ENCODE measurements around the gene TMEM117. TPM values are rescaled to one million over a fixed set of nuclear protein-coding genes. Genes with fewer than 3 reads are reported as not detected.
"Not testable (repeated sequence)": the region's sequence is repeated elsewhere in the genome, so short reads cannot be mapped to it uniquely, and the experiment has no call there.

Gene TMEM117
- total and polyA plus RNA-seq, 4 experiments from 2014 or later: 3.0 to 4.7 (median 3.8) TPM

- Mint-ChIP-seq H3K27me3 (no peaks in the 10 kb centered on the region), H3K9me3 (no peaks in the 10 kb centered on the region), H3K36me3 (peaks cover 6 to 14% of the 10 kb centered on the region in 2 donors), H3K4me3 (no peak overlapping the region), H3K27ac (no peak overlapping the region), H3K4me1 (no peaks in the 10 kb centered on the region)
- H3K27me3 ChIP-seq (ENCODE audit: insufficient read depth, low read length): no peaks in the 10 kb centered on the region
- no peak overlapping the region for H3K27ac ChIP-seq (ENCODE audit: low read depth, low read length)
- DNase-seq: no peak
- no peaks in the 10 kb centered on the region for H3K36me3 ChIP-seq (ENCODE audit: insufficient read depth, low read length)
- ChIA-PET POLR2A (ENCODE audit: partially characterized antibody) (no interaction called here), CTCF (ENCODE audit: partially characterized antibody) (no interaction called here)
- intact Hi-C loops (cut with micrococcal nuclease): no loop called here
- H3K4me3 ChIP-seq (ENCODE audit: low read length in 2 of 2): no peak overlapping the region
- no peaks in the 10 kb centered on the region for H3K9me3 ChIP-seq (ENCODE audit: control insufficient read depth in 1 of 2, low read length in 2 of 2)
- H3K4me1 ChIP-seq (ENCODE audit: insufficient read depth, low read length): no peaks in the 10 kb centered on the region
Observed at GRCh38 chr12:44377443-44378187, 541.7 kb downstream of the TMEM117 start.

GRCh38 chr12:44379113-44379512 lies 543.2 kb downstream of the TMEM117 start:
- H3K27me3 Mint-ChIP-seq; DNase-seq; H3K4me1 Mint-ChIP-seq; H3K36me3 ChIP-seq (ENCODE audit: insufficient read depth, low read length); H3K9me3 Mint-ChIP-seq; H3K4me3 ChIP-seq (ENCODE audit: low read length in 2 of 2); H3K27ac ChIP-seq (ENCODE audit: low read depth, low read length); H3K4me1 ChIP-seq (ENCODE audit: insufficient read depth, low read length); POLR2A ChIA-PET (ENCODE audit: partially characterized antibody); CTCF ChIA-PET (ENCODE audit: partially characterized antibody); intact Hi-C loops (cut with micrococcal nuclease); H3K27me3 ChIP-seq (ENCODE audit: insufficient read depth, low read length); H3K9me3 ChIP-seq (ENCODE audit: control insufficient read depth in 1 of 2, low read length in 2 of 2); H3K27ac Mint-ChIP-seq: not testable (repeated sequence)
- H3K36me3 Mint-ChIP-seq: peaks cover 6 to 14% of the 10 kb centered on the region in 2 donors
- peak overlapping the region in 1 of 8 donors; percentile 63 for H3K4me3 Mint-ChIP-seq

GRCh38 chr12:44379831-44380230 lies 544.0 kb downstream of the TMEM117 start:
- no peaks in the 10 kb centered on the region for H3K9me3 Mint-ChIP-seq

GRCh38 chr12:44380861-44381260 lies 545.0 kb downstream of the TMEM117 start:
- Mint-ChIP-seq H3K4me3 (no peak overlapping the region), H3K9me3 (no peaks in the 10 kb centered on the region), H3K27ac (no peak overlapping the region), H3K27me3 (no peaks in the 10 kb centered on the region), H3K4me1 (no peaks in the 10 kb centered on the region), H3K36me3 (peaks cover 6 to 14% of the 10 kb centered on the region in 2 donors)
- no peak overlapping the region for H3K4me3 ChIP-seq (ENCODE audit: low read length in 2 of 2)
- no peak for DNase-seq
- H3K36me3 ChIP-seq (ENCODE audit: insufficient read depth, low read length): no peaks in the 10 kb centered on the region
- no peaks in the 10 kb centered on the region for H3K27me3 ChIP-seq (ENCODE audit: insufficient read depth, low read length)
- POLR2A ChIA-PET (ENCODE audit: partially characterized antibody): no interaction called here
- no peaks in the 10 kb centered on the region for H3K9me3 ChIP-seq (ENCODE audit: control insufficient read depth in 1 of 2, low read length in 2 of 2)
- H3K27ac ChIP-seq (ENCODE audit: low read depth, low read length): no peak overlapping the region
- intact Hi-C loops (cut with micrococcal nuclease): no loop called here
- no peaks in the 10 kb centered on the region for H3K4me1 ChIP-seq (ENCODE audit: insufficient read depth, low read length)
- CTCF ChIA-PET (ENCODE audit: partially characterized antibody): interaction anchor here (2.2 kb wide), 1 partner anchor 9 kb away, joined by 7 read pairs; no protein-coding TSS in a partner anchor

More at GRCh38 chr12:44379831-44380230, 544.0 kb downstream of the TMEM117 start:
- no peak for DNase-seq
- intact Hi-C loops (cut with micrococcal nuclease): no loop called here
- H3K27me3 Mint-ChIP-seq: no peaks in the 10 kb centered on the region
- H3K4me3 Mint-ChIP-seq: no peak overlapping the region
- CTCF ChIA-PET (ENCODE audit: partially characterized antibody): interaction anchor here (2.2 kb wide), 1 partner anchor 10 kb away, joined by 7 read pairs; no protein-coding TSS in a partner anchor
- Histone ChIP-seq H3K27ac (ENCODE audit: low read depth, low read length) (no peak overlapping the region), H3K4me3 (ENCODE audit: low read length in 2 of 2) (no peak overlapping the region), H3K9me3 (ENCODE audit: control insufficient read depth in 1 of 2, low read length in 2 of 2) (no peaks in the 10 kb centered on the region), H3K4me1 (ENCODE audit: insufficient read depth, low read length) (no peaks in the 10 kb centered on the region), H3K36me3 (ENCODE audit: insufficient read depth, low read length) (no peaks in the 10 kb centered on the region), H3K27me3 (ENCODE audit: insufficient read depth, low read length) (no peaks in the 10 kb centered on the region)
- peaks cover 6 to 14% of the 10 kb centered on the region in 2 donors for H3K36me3 Mint-ChIP-seq
- no peaks in the 10 kb centered on the region for H3K4me1 Mint-ChIP-seq
- no peak overlapping the region for H3K27ac Mint-ChIP-seq
- POLR2A ChIA-PET (ENCODE audit: partially characterized antibody): no interaction called here

- Mint-ChIP-seq H3K9me3 (no peaks in the 10 kb centered on the region), H3K4me3 (no peak overlapping the region), H3K27me3 (no peaks in the 10 kb centered on the region), H3K27ac (no peak overlapping the region), H3K36me3 (peaks cover 6 to 14% of the 10 kb centered on the region in 2 donors), H3K4me1 (no peaks in the 10 kb centered on the region)
- no peaks in the 10 kb centered on the region for H3K4me1 ChIP-seq (ENCODE audit: insufficient read depth, low read length)
- DNase-seq: no peak
- H3K27ac ChIP-seq (ENCODE audit: low read depth, low read length): no peak overlapping the region
- H3K36me3 ChIP-seq (ENCODE audit: insufficient read depth, low read length): no peaks in the 10 kb centered on the region
- H3K9me3 ChIP-seq (ENCODE audit: control insufficient read depth in 1 of 2, low read length in 2 of 2): no peaks in the 10 kb centered on the region
- intact Hi-C loops (cut with micrococcal nuclease): no loop called here
- ChIA-PET POLR2A (ENCODE audit: partially characterized antibody) (no interaction called here), CTCF (ENCODE audit: partially characterized antibody) (interaction anchor here (2.2 kb wide), 1 partner anchor 8 kb away, joined by 7 read pairs; no protein-coding TSS in a partner anchor)
- H3K27me3 ChIP-seq (ENCODE audit: insufficient read depth, low read length): no peaks in the 10 kb centered on the region
- no peak overlapping the region for H3K4me3 ChIP-seq (ENCODE audit: low read length in 2 of 2)
Observed at GRCh38 chr12:44381341-44381740, 545.5 kb downstream of the TMEM117 start.

GRCh38 chr12:44384136-44384535 lies 548.3 kb downstream of the TMEM117 start:
- no peaks in the 10 kb centered on the region for H3K4me1 ChIP-seq (ENCODE audit: insufficient read depth, low read length)
- Mint-ChIP-seq H3K4me1 (no peaks in the 10 kb centered on the region), H3K9me3 (peaks cover 0 to 1% (median 0%) of the 10 kb centered on the region in 8 donors), H3K4me3 (no peak overlapping the region), H3K27me3 (no peaks in the 10 kb centered on the region), H3K27ac (no peak overlapping the region), H3K36me3 (peaks cover 0 to 9% of the 10 kb centered on the region in 2 donors)
- no peaks in the 10 kb centered on the region for H3K9me3 ChIP-seq (ENCODE audit: control insufficient read depth in 1 of 2, low read length in 2 of 2)
- intact Hi-C loops (cut with micrococcal nuclease): no loop called here
- H3K27me3 ChIP-seq (ENCODE audit: insufficient read depth, low read length): no peaks in the 10 kb centered on the region
- no peak overlapping the region for H3K4me3 ChIP-seq (ENCODE audit: low read length in 2 of 2)
- CTCF ChIA-PET (ENCODE audit: partially characterized antibody): no interaction called here
- POLR2A ChIA-PET (ENCODE audit: partially characterized antibody): no interaction called here
- no peaks in the 10 kb centered on the region for H3K36me3 ChIP-seq (ENCODE audit: insufficient read depth, low read length)
- DNase-seq: no peak
- no peak overlapping the region for H3K27ac ChIP-seq (ENCODE audit: low read depth, low read length)

GRCh38 chr12:44385964-44386363 lies 550.1 kb downstream of the TMEM117 start:
- POLR2A ChIA-PET (ENCODE audit: partially characterized antibody): no interaction called here
- DNase-seq: no peak
- Histone ChIP-seq H3K27me3 (ENCODE audit: insufficient read depth, low read length) (no peaks in the 10 kb centered on the region), H3K27ac (ENCODE audit: low read depth, low read length) (no peak overlapping the region), H3K36me3 (ENCODE audit: insufficient read depth, low read length) (no peaks in the 10 kb centered on the region), H3K9me3 (ENCODE audit: control insufficient read depth in 1 of 2, low read length in 2 of 2) (no peaks in the 10 kb centered on the region), H3K4me3 (ENCODE audit: low read length in 2 of 2) (no peak overlapping the region), H3K4me1 (ENCODE audit: insufficient read depth, low read length) (no peaks in the 10 kb centered on the region)
- Mint-ChIP-seq H3K4me3 (no peak overlapping the region), H3K4me1 (no peaks in the 10 kb centered on the region), H3K36me3 (peaks cover 0 to 9% of the 10 kb centered on the region in 2 donors), H3K27ac (no peak overlapping the region), H3K27me3 (no peaks in the 10 kb centered on the region), H3K9me3 (peaks cover 0 to 1% (median 0%) of the 10 kb centered on the region in 8 donors)
- CTCF ChIA-PET (ENCODE audit: partially characterized antibody): no interaction called here
- intact Hi-C loops (cut with micrococcal nuclease): no loop called here
